IMR-90 (cell line): ENCODE data around the gene CCR3. TPM values are rescaled to one million over a fixed set of nuclear protein-coding genes. Genes with fewer than 3 reads are reported as not detected.

ENCODE experiments used
- ATAC-seq: fragments of 200-7000 bp; cut with Tn5 transposase; 2 replicates; pipeline ENCODE4 v1.9.1; 2020; ENCODE audit warnings: low read depth, mild to moderate bottlenecking, moderate library complexity
- BruUV-seq: library from RNA; stranded (reverse); fragments of 400-500 nt; replicated peaks from 2 replicates; lab custom pipeline; 2021; lab: Mats Ljungman, UMichigan
- CTCF ChIA-PET: fragments of 300-600 bp; formaldehyde crosslinking; extraction: SDS; loops from one replicate; lab custom pipeline; 2021; ENCODE audit warnings: antibody characterized with exemption; lab: Yijun Ruan, JAX
- POLR2A ChIA-PET: fragments of 300-600 bp; sonication (Branson Sonifier 250); formaldehyde crosslinking; loops from one replicate; lab custom pipeline; 2022; ENCODE audit warnings: antibody characterized with exemption; ENCODE audit not compliant: unreplicated experiment; lab: Charles Lee
- DNase-seq: peaks from one replicate; pipeline ENCODE4 v3.0.0; 2013
- H2AFZ ChIP-seq: replicated peaks from 2 replicates; pipeline ENCODE3; 2013; ENCODE audit warnings: low read length, mild to moderate bottlenecking; ENCODE audit not compliant: poor library complexity
- H2AK5ac ChIP-seq: 2 replicates; pipeline ENCODE4 v1.6.1; 2013; ENCODE audit warnings: low read depth, low read length, inconsistent platforms
- H2AK9ac ChIP-seq: replicated peaks from 2 replicates; pipeline ENCODE3; 2013; ENCODE audit warnings: mild to moderate bottlenecking, low read depth, low read length, moderate library complexity; ENCODE audit not compliant: poor library complexity
- H2BK120ac ChIP-seq: 2 replicates; pipeline ENCODE4 v1.6.1; 2013; ENCODE audit warnings: low read depth, low read length, inconsistent platforms
- H2BK15ac ChIP-seq: 3 replicates; pipeline ENCODE4 v1.6.1; 2013; ENCODE audit warnings: low read depth, low read length, inconsistent platforms
- H2BK20ac ChIP-seq: 2 replicates; pipeline ENCODE4 v1.6.1; 2013; ENCODE audit warnings: low read depth, mild to moderate bottlenecking, inconsistent platforms, low read length, moderate library complexity
- H2BK5ac ChIP-seq: 2 replicates; pipeline ENCODE4 v1.6.1; 2013; ENCODE audit warnings: mild to moderate bottlenecking, low read depth, low read length, inconsistent platforms; ENCODE audit not compliant: poor library complexity, severe bottlenecking
- H3K14ac ChIP-seq: replicated peaks from 2 replicates; pipeline ENCODE4 v1.6.1; 2013; ENCODE audit warnings: low read depth, low read length, inconsistent platforms
- H3K18ac ChIP-seq: 2 replicates; pipeline ENCODE4 v1.6.1; 2013; ENCODE audit warnings: low read depth, low read length, control low read depth
- H3K23ac ChIP-seq: 2 replicates; pipeline ENCODE4 v1.6.1; 2013; ENCODE audit warnings: low read depth, low read length, inconsistent platforms
- H3K27ac ChIP-seq: 2 replicates; pipeline ENCODE4 v1.5.1; 2013; ENCODE audit warnings: mild to moderate bottlenecking, control low read depth, low read length; ENCODE audit not compliant: insufficient read depth
- H3K27me3 ChIP-seq: 2 replicates; pipeline ENCODE4 v1.6.1; 2013; ENCODE audit warnings: low read length; ENCODE audit not compliant: control insufficient read depth, insufficient read depth
- H3K36me3 ChIP-seq: 2 replicates; pipeline ENCODE4 v1.6.1; 2013; ENCODE audit warnings: low read length, mixed read lengths; ENCODE audit not compliant: control insufficient read depth, insufficient read depth
- H3K4ac ChIP-seq: 2 replicates; pipeline ENCODE4 v1.6.1; 2013; ENCODE audit warnings: low read depth, low read length, inconsistent platforms
- H3K4me1 ChIP-seq: 2 replicates; pipeline ENCODE4 v1.6.1; 2013; ENCODE audit warnings: low read length, mixed read lengths; ENCODE audit not compliant: control insufficient read depth, insufficient read depth
- H3K4me2 ChIP-seq: 2 replicates; pipeline ENCODE4 v1.6.1; 2013; ENCODE audit warnings: low read depth, mild to moderate bottlenecking, control low read depth, low read length, moderate library complexity
- H3K4me3 ChIP-seq: 2 replicates; pipeline ENCODE4 v1.5.1; 2013; ENCODE audit warnings: low read depth, mild to moderate bottlenecking, control low read depth, low read length, moderate library complexity; ENCODE audit not compliant: insufficient read depth
- H3K56ac ChIP-seq: 2 replicates; pipeline ENCODE4 v1.6.1; 2013; ENCODE audit warnings: low read length, inconsistent platforms; ENCODE audit not compliant: insufficient read depth; ENCODE audit errors: extremely low read depth
- H3K79me1 ChIP-seq, 2 experiments: 2 replicates each; pipeline ENCODE4 v1.6.1; 2013; ENCODE audit warnings: low read length in 2 of 2, inconsistent platforms in 1 of 2, low read depth in 1 of 2
- H3K9ac ChIP-seq: 2 replicates; pipeline ENCODE4 v1.6.1; 2013; ENCODE audit warnings: low read depth, low read length, control low read depth
- H3K9me1 ChIP-seq: 2 replicates; pipeline ENCODE4 v1.6.1; 2013; ENCODE audit warnings: low read length, inconsistent platforms; ENCODE audit not compliant: insufficient read depth
- H3K9me3 ChIP-seq: 2 replicates; pipeline ENCODE4 v1.6.1; 2013; ENCODE audit warnings: low read length; ENCODE audit not compliant: control insufficient read depth, insufficient read depth
- H4K20me1 ChIP-seq: 2 replicates; pipeline ENCODE4 v1.6.1; 2013; ENCODE audit warnings: low read length, inconsistent platforms; ENCODE audit not compliant: insufficient read depth
- H4K5ac ChIP-seq: 2 replicates; pipeline ENCODE4 v1.6.1; 2013; ENCODE audit warnings: mild to moderate bottlenecking, low read depth, low read length, control low read depth
- H4K8ac ChIP-seq, 2 experiments: 2 replicates each; pipeline ENCODE4 v1.6.1; 2013; ENCODE audit warnings: low read depth in 2 of 2, low read length in 2 of 2, control low read depth in 1 of 2, inconsistent platforms in 1 of 2
- H4K91ac ChIP-seq: 2 replicates; pipeline ENCODE4 v1.6.1; 2013; ENCODE audit warnings: low read depth, low read length, inconsistent platforms; ENCODE audit not compliant: insufficient read depth
- BHLHE40 ChIP-seq: fragments of 150-350 bp; IDR thresholded peaks from 2 replicates; pipeline ENCODE4 v1.6.1; 2016; ENCODE audit warnings: mild to moderate bottlenecking, low read depth, low read length
- CHD1 ChIP-seq: IDR thresholded peaks from 2 replicates; pipeline ENCODE4 v1.6.1; 2012; ENCODE audit warnings: low read depth, low read length, improper control_type of control experiment
- CTCF ChIP-seq: conservative IDR thresholded peaks from 2 replicates; pipeline ENCODE4 v1.5.1; 2012; ENCODE audit warnings: mild to moderate bottlenecking, low read depth, low read length, improper control_type of control experiment
- ELK1 ChIP-seq: fragments of 150-350 bp; IDR thresholded peaks from 2 replicates; pipeline ENCODE4 v1.6.1; 2016; ENCODE audit warnings: low read depth, mild to moderate bottlenecking, low read length, moderate library complexity, borderline replicate concordance
- FOS ChIP-seq: fragments of 150-350 bp; IDR thresholded peaks from 2 replicates; pipeline ENCODE4 v1.6.1; 2016; ENCODE audit warnings: low read depth, low read length
- MAFK ChIP-seq: IDR thresholded peaks from 2 replicates; pipeline ENCODE4 v1.6.1; 2012; ENCODE audit warnings: low read depth, low read length, improper control_type of control experiment
- MXI1 ChIP-seq: IDR thresholded peaks from 2 replicates; pipeline ENCODE4 v1.6.1; 2012; ENCODE audit warnings: low read depth, mild to moderate bottlenecking, low read length, moderate library complexity, borderline replicate concordance
- NFE2L2 ChIP-seq: fragments of 150-350 bp; IDR thresholded peaks from 2 replicates; pipeline ENCODE4 v1.6.1; 2016; ENCODE audit warnings: low read depth, mild to moderate bottlenecking, low read length
- POLR2A ChIP-seq: IDR thresholded peaks from 2 replicates; pipeline ENCODE4 v1.6.1; 2012; ENCODE audit warnings: mild to moderate bottlenecking, low read depth, low read length
- RCOR1 ChIP-seq: IDR thresholded peaks from 2 replicates; pipeline ENCODE4 v1.6.1; 2012; ENCODE audit warnings: mild to moderate bottlenecking, low read length, improper control_type of control experiment; ENCODE audit not compliant: insufficient replicate concordance
- RFX5 ChIP-seq: IDR thresholded peaks from 2 replicates; pipeline ENCODE4 v1.8.0; 2012; ENCODE audit warnings: low read depth, mild to moderate bottlenecking, low read length, moderate library complexity
- SMC3 ChIP-seq: fragments of 150-350 bp; IDR thresholded peaks from 2 replicates; pipeline ENCODE4 v1.6.1; 2016; ENCODE audit warnings: low read depth, mild to moderate bottlenecking, antibody characterized with exemption, low read length, moderate library complexity
- USF2 ChIP-seq: fragments of 150-350 bp; IDR thresholded peaks from 2 replicates; pipeline ENCODE4 v1.6.1; 2017; ENCODE audit warnings: mild to moderate bottlenecking, antibody characterized with exemption, low read length, low read depth
- WGBS, 2 experiments: methylation state at CpG; one replicate each; pipeline versions ENCODE4 v1.1.5 to v1.1.7; 2013; ENCODE audit warnings: missing lambda C conversion rate in 2 of 2; ENCODE audit not compliant: insufficient read length in 1 of 2; ENCODE audit errors: extremely low coverage in 2 of 2; 5-methylcytosine and 5-hydroxymethylcytosine counted together
- dilution Hi-C: fragments of 300-500 bp; cut with HindIII; formaldehyde crosslinking; loops from one replicate; pipeline ENCODE4 v1.14.3; 2018; ENCODE audit warnings: low sequenced_read_pairs; ENCODE audit not compliant: unreplicated experiment
- in situ Hi-C: fragments of 300-500 bp; cut with MboI; formaldehyde crosslinking; loops from 3 replicates; pipeline ENCODE4 v1.14.3; 2019; ENCODE audit warnings: low sequenced_read_pairs, inconsistent platforms, mixed read lengths
- intact Hi-C: fragments of 100-400 bp; cut with micrococcal nuclease; formaldehyde crosslinking; loops from 2 replicates; pipeline ENCODE4 v1.10.0; 2022
- polyA plus RNA-seq, 3 experiments: library from polyadenylated mRNA; depleted of rRNA; stranded (reverse); fragments of >200 nt; gene quantifications; 2 replicates each; pipeline ENCODE4 v1.2.3, GENCODE V29; 2012; ENCODE audit warnings: low replicate concordance in 1 of 3
- total RNA-seq: library from RNA; depleted of rRNA; stranded (reverse); fragments of >200 nt; gene quantifications from 2 replicates; pipeline ENCODE4 v1.2.3, GENCODE V29; 2012

The CCR3 gene
- total and polyA plus RNA-seq, 2 of the 4 experiments (the other 2 are of a cell fraction) = not detected

- no CpG with 5 or more reads among the region's 1 CpG for WGBS, 2 experiments
- BruUV-seq = no TSS peak
- TF ChIP-seq USF2 (no peak), RFX5 (no peak), CTCF (no peak), SMC3 (no peak), MAFK (no peak), MXI1 (no peak), CHD1 (no peak), FOS (no peak), POLR2A (no peak), ELK1 (no peak), NFE2L2 (no peak), BHLHE40 (no peak), RCOR1 (no peak)
- H3K9me1 ChIP-seq = 0 out of 2 replicates have a peak, but pooled peaks cover 3% of the 10 kb centered on the region
- CTCF ChIA-PET = interaction anchor here (0.8 to 0.9 kb wide), 2 partner anchors 8 to 158 kb away, joined by 3 to 5 read pairs; no protein-coding TSS in a partner anchor
- in situ Hi-C loops = no loop called here
- H2AFZ ChIP-seq = no peak overlapping the region
- peak overlapping the region; percentile 21 for H2AK9ac ChIP-seq
- peak overlapping the region; percentile 74; the same call in 1 of the 2 replicates for H2BK120ac ChIP-seq
- H3K9ac ChIP-seq = no peak overlapping the region
- H2AK5ac ChIP-seq = peak overlapping the region; percentile 4; the same call in 1 of the 2 replicates
- dilution Hi-C loops = no loop called here
- no peak overlapping the region for H3K56ac ChIP-seq
- no peaks in the 10 kb centered on the region for H4K20me1 ChIP-seq
- H3K4me1 ChIP-seq = peaks cover 14% of the 10 kb centered on the region
- no peaks in the 10 kb centered on the region for H3K36me3 ChIP-seq
- peak overlapping the region; percentile 25; the same call in 1 of the 2 replicates for H2BK20ac ChIP-seq
- no peak overlapping the region; the same call in 1 of the 2 replicates for H3K27ac ChIP-seq
- H3K79me1 ChIP-seq = no peaks in the 10 kb centered on the region
- DNase-seq (no peak), ATAC-seq (no peak)
- H3K14ac ChIP-seq = no peak overlapping the region
- peaks cover 21% of the 10 kb centered on the region; the same call in 1 of the 2 replicates for H3K27me3 ChIP-seq
- no peak overlapping the region for H2BK5ac ChIP-seq
- intact Hi-C loops = no loop called here
- peak overlapping the region; percentile 3 for H3K4ac ChIP-seq
- 0 out of 4 replicates have a peak overlapping the region, but pooled peaks of 1 of the 2 experiments have one; percentile 9 for H4K8ac ChIP-seq
- peak overlapping the region; percentile 60 for H4K91ac ChIP-seq
- peak overlapping the region; percentile 63; the same call in 1 of the 2 replicates for H4K5ac ChIP-seq
- no peak overlapping the region for H3K23ac ChIP-seq
- POLR2A ChIA-PET = no interaction called here
- no peak overlapping the region for H3K4me3 ChIP-seq
- no peak overlapping the region for H3K4me2 ChIP-seq
- peak overlapping the region; percentile 46; the same call in 1 of the 2 replicates for H3K18ac ChIP-seq
- H2BK15ac ChIP-seq = no peak overlapping the region; the same call in 2 of the 3 replicates
- no peaks in the 10 kb centered on the region for H3K9me3 ChIP-seq
Measured at GRCh38 chr3:46214751-46215352, 27.4 kb upstream of the CCR3 start.
